ENCODE data around the gene RAP1A.

- TF ChIP-seq CTCF (IDR thresholded peaks at IDR 0.05; ENCODE audit: extremely low read depth in 1 of 2, insufficient read depth in 1 of 2, low read depth in 1 of 2, low read length in 2 of 2) (no peak), GATA2 (IDR thresholded peaks at IDR 0.05; ENCODE audit: insufficient read depth, insufficient read length, low read depth, low read length) (no peak)
Measured at GRCh38 chr1:111638320-111638719, 18.7 kb downstream of the RAP1A start.
